Brain microvascular endothelial cell (primary cell): ENCODE data around the gene KCNIP4.

Source experiments
- DNase-seq: peaks from one replicate; pipeline ENCODE4 v3.0.0-alpha.2; 2020
- H3K27ac ChIP-seq: fragments of 250-450 bp; sonication (Bioruptor Pico); 2 replicates; pipeline ENCODE4 v1.5.1; 2020; ENCODE audit warnings: mild to moderate bottlenecking, moderate library complexity
- H3K27me3 ChIP-seq: fragments of 250-450 bp; sonication (Bioruptor Pico); replicated peaks from 2 replicates; pipeline ENCODE4 v1.5.1; 2020; ENCODE audit warnings: mild to moderate bottlenecking
- H3K36me3 ChIP-seq: fragments of 250-450 bp; sonication (Bioruptor Pico); replicated peaks from 2 replicates; pipeline ENCODE4 v1.5.1; 2020; ENCODE audit warnings: mild to moderate bottlenecking
- H3K4me3 ChIP-seq: 2 replicates; pipeline ENCODE4 v1.5.1; 2011; ENCODE audit warnings: low read depth, mild to moderate bottlenecking, control low read depth, low read length, moderate library complexity
- in situ Hi-C: cut with HindIII; loops from 2 replicates; pipeline ENCODE4 v1.10.0; 2017; ENCODE audit warnings: low sequenced_read_pairs, low pct_ligation_motif_present
- TF ChIP-seq, protein P1 (sequence below): IDR thresholded peaks from 2 replicates; pipeline ENCODE4 v1.5.1; 2011; ENCODE audit warnings: low read depth, mild to moderate bottlenecking, moderate library complexity, low read length, control low read depth, inconsistent platforms; ENCODE audit errors: missing control alignments

The KCNIP4 gene

DNA sequence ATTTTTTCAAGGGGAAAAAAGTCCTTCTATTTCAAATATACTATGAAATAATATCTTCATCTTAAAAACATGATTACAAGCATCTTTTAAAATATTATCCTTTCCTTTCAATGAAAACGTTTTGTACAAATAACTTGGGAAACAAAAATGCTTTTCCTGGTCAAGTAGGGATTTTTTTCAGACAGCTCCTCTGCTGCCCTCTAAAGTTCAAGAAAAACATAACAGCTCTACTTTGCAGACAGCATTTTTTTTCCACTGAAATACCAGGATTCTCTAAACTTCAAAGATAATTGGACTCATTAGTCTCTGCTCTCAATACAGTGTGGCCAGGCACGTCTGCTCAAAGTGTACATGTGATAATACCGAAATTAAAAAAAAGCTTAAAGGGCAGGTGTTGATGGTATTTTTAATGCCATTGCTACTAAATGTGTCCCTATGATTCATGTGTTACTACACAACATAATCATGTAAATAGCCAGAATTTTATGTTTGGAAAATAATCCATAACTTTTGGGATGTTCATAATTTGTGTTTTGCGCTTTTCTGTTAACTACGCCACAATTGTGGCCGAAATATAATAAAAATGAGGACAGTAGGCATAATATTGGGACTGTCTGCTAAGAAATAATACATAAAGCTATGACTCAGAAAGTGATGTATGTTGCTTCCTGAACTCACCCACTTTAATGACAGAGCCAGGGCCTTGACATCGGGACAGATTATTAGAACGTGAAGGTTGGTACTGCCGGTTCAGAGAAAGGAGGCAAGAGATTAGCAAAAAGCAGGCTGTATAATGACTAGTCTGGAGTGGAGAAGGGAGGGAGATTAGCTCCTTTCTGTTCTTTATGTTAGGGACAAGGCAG, 478.9 kb downstream of the KCNIP4 start:
- TF ChIP-seq, protein P1, sequence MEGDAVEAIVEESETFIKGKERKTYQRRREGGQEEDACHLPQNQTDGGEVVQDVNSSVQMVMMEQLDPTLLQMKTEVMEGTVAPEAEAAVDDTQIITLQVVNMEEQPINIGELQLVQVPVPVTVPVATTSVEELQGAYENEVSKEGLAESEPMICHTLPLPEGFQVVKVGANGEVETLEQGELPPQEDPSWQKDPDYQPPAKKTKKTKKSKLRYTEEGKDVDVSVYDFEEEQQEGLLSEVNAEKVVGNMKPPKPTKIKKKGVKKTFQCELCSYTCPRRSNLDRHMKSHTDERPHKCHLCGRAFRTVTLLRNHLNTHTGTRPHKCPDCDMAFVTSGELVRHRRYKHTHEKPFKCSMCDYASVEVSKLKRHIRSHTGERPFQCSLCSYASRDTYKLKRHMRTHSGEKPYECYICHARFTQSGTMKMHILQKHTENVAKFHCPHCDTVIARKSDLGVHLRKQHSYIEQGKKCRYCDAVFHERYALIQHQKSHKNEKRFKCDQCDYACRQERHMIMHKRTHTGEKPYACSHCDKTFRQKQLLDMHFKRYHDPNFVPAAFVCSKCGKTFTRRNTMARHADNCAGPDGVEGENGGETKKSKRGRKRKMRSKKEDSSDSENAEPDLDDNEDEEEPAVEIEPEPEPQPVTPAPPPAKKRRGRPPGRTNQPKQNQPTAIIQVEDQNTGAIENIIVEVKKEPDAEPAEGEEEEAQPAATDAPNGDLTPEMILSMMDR, result peak; percentile 62
- Histone ChIP-seq H3K4me3 (no peak overlapping the region), H3K36me3 (no peaks in the 10 kb centered on the region), H3K27me3 (no peaks in the 10 kb centered on the region), H3K27ac (no peak overlapping the region)
- in situ Hi-C loops, result no loop called here
- DNase-seq, result peak; percentile 7

DNA sequence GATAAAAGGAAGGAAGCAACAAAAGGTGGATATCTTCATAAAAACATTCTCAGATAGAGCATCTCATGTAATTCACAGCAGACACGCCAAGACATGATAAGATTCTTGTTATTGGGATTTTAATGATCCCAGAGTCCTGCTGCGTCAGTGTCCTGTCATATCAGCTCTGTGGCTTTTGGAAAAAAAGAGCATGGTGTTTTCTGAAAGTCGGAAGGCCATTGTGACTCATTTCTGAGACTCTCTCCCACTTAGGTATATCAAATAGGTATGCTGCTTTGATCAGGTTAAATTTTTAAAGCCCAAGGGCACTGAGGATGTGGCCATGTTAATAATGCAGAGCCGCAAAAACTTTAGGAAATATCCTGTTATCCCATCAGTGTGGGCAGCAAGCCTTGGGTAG, 481.0 kb downstream of the KCNIP4 start:
- no peak for DNase-seq
- TF ChIP-seq, protein P1, result no peak
- Histone ChIP-seq H3K27ac (no peak overlapping the region), H3K27me3 (no peaks in the 10 kb centered on the region), H3K36me3 (no peaks in the 10 kb centered on the region), H3K4me3 (no peak overlapping the region)
- in situ Hi-C loops, result no loop called here

GRCh38 chr4:21457086-21457840, 491.3 kb downstream of the KCNIP4 start:
- in situ Hi-C loops, result no loop called here
- no peaks in the 10 kb centered on the region for H3K27me3 ChIP-seq
- TF ChIP-seq, protein P1, result no peak
- no peaks in the 10 kb centered on the region for H3K36me3 ChIP-seq
- H3K27ac ChIP-seq, result no peak overlapping the region
- no peak overlapping the region for H3K4me3 ChIP-seq
- DNase-seq, result no peak

DNA sequence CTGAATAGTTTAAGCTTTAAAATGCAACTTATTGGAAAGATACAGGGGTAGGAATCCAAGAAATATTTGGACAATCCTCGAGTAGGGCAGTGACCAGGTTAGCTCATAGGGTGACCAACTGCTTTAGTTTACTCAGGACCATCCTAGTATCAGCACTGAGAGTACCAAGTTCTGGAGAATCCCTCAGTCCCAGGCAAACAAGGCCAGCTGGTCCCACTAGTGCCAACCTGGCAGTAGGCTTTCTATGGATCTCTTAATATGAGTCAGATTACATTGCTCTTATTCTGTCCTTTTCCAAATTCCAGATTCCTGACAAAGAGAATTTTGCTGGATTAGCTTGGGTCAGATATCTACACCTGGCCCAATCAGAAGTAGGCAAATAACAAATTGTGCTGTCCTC, 493.7 kb downstream of the KCNIP4 start:
- no peak overlapping the region for H3K27ac ChIP-seq
- DNase-seq, result no peak
- in situ Hi-C loops, result no loop called here

GRCh38 chr4:21454201-21454600, 494.4 kb downstream of the KCNIP4 start:
- no peaks in the 10 kb centered on the region for H3K27me3 ChIP-seq
- H3K27ac ChIP-seq, result no peak overlapping the region
- no peaks in the 10 kb centered on the region for H3K36me3 ChIP-seq
- in situ Hi-C loops, result no loop called here
- H3K4me3 ChIP-seq, result no peak overlapping the region
- DNase-seq, result no peak
- TF ChIP-seq, protein P1, result no peak

More for the DNA sequence above, 493.7 kb downstream of the KCNIP4 start:
- Histone ChIP-seq H3K27me3 (no peaks in the 10 kb centered on the region), H3K4me3 (no peak overlapping the region), H3K36me3 (no peaks in the 10 kb centered on the region)
- TF ChIP-seq, protein P1, result no peak
